Right renal pelvis (tissue), 4 donors: Measurements from ENCODE around the gene DRD2. TPM values are rescaled to one million over a fixed set of nuclear protein-coding genes. Genes with fewer than 3 reads are reported as not detected.

Experiments
- DNase-seq, 4 donors: peaks; one replicate each; pipeline ENCODE4 v3.0.0-alpha.2; 2013; ENCODE audit warnings: low read depth in 4 of 4, low spot score in 3 of 4, missing footprints in 1 of 4
- polyA plus RNA-seq, 4 donors: library from polyadenylated mRNA; unstranded; fragments of 120-200 nt; gene quantifications; one replicate each; pipeline ENCODE4 v1.2.1, GENCODE V29; 2013; ENCODE audit not compliant: insufficient read length in 4 of 4

Gene DRD2
- polyA plus RNA-seq, 4 donors, result 0.21 to 0.60 (median 0.33) TPM

DNA sequence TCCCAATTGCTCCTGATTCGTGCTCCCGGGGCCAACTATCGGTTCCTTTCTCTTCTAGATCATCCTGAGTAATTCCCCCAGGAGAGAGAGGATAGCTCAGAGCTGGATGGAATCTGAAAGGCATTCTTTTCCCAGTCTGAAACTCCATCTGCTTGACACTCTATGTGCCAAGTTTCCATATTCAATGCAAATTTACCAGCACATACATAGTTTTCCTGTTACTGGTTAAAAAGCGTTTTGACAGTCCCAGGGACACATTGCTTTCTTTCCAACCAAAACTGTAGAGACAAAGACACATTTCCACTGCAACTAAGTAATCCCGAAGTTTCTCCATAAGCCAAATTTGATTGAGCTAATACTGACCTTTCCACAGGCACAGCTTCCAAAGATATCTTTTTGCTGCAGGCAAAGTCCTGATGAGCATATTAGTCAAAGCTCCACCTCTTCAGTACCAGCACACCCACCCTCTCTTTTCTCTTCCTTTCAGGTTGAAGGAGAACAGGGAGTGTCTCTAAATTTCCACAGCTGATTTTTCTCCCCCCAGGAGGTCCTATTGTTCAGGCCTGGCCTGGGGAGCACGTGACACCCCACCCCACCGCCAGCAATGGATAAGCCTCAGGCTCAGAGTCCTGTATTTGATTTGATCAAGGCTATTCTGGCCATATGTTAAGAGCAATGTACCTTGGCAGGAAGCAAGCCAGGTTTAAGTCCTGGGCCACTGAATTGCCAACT, 97.4 kb downstream of the DRD2 start:
- DNase-seq, result no peak

DNA sequence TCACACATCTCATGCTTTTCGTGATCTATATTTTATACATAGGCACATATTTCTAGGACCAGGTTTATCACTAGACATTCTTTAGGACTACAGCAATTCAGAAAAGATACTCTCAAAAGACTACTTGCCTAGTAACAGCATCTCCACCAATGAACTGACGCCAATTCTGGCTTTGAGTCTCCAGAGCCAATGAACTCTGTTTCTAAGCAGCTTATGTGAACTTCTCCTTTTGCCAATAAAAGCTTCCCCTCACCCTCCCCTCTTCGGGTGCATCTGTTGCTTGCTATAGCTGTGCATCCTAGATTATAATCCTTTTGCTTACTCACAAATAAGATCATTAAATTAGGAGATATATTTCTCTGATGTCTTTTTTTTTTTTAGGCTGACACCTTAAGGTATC, 99.0 kb downstream of the DRD2 start:
- DNase-seq, result no peak

DNA sequence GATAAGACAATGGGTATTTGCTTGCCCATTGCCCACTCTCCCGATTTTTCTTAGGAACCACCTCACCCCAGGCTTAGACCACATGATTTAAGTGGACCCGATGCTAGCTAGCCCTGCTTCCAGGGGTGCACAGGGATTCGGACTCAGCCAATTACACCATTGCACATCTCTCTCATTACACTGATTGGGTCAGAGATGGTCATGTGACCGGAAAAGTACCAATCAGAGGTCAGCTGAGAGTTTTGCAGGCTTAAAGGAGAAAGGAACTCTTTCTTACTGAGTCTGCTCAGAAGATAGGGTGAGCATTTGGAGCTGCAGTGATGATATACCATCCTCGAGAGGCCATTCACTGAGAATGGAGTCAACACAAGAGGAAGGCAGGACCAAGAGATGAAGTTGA, 99.8 kb downstream of the DRD2 start:
- DNase-seq, result no peak

DNA sequence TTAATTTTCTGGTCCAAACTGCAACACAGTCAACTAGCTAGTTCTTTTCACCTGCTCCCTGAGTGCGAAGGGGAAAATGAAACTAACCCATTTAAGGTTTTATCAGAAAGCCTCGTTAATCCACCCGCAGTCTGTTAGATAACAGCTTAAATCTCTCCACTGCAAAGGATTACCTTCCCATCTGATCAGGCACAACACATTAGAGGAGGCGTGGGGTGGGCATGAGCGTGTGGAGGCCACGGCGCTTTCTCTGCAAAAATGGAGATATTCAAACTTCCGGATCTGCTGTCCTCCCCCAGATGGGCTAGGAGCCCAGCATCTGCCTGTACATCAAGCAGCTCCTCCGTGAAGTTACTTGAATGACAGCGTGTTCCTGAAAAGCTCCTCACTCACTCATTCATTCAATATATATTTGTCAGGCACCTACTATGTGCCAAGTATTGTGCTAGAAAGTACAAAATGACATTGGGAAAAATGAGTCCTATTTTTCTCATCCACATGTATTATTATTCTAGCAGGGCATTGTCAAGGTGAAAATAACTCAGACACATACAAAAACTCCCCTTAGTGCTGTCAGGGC, 101.1 kb downstream of the DRD2 start:
- DNase-seq, result no peak

DNA sequence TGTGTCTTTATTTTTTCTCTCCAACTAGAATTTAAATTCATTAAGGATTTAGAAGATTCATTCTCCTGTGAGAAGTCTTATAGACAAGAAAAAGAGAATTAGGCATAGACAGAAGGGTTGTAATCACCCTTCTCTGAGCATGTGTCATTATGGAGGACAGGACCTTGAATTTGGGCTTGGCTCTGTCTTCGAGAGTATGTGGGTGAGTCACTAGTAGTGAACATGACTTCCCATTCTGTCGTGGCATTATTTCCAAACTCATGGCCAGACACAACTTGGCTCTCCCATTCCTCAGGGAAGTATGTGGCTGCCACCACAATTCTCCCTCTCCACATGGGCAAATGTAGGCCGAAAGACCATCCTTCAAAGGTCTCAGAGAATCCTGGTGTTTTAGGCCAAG, 101.9 kb downstream of the DRD2 start:
- DNase-seq, result no peak

DNA sequence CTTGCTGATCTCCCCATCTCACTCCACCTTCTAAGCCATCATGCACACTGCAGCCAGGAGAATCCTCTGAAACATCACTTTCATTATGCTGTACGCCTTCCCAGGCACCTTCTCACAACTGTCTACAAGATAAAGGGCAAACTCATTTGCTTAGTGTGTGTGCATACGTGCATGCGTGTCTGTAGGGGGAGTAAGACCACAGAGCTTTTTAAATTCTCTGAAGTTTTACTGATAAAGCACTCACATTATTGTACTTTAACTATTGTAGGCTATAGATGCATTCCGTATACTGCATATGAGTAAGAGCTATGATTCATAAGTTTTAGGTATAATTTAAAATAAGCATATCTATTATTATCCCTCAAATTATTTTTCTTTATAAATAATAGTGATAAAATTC, 102.9 kb downstream of the DRD2 start:
- DNase-seq, result no peak

DNA sequence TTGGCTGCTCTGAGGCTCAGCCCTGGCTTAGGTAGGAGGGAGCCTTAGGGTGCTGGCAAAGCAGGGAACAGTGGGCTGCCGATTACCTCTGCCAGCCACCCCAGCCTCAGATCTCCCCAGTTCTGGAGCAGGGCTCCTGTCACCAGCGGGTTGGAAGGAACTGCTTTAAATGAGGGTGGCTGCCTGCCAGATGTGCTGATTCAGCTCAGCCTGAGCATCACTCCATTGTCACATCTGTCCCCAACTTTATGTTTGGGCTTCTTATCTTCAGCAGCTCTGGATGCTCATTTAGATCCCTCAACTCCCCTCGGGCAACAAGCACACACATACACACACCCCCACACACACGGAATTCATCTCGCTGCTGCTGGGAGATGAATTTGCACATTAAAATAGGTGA, 104.6 kb downstream of the DRD2 start:
- no peak for DNase-seq

DNA sequence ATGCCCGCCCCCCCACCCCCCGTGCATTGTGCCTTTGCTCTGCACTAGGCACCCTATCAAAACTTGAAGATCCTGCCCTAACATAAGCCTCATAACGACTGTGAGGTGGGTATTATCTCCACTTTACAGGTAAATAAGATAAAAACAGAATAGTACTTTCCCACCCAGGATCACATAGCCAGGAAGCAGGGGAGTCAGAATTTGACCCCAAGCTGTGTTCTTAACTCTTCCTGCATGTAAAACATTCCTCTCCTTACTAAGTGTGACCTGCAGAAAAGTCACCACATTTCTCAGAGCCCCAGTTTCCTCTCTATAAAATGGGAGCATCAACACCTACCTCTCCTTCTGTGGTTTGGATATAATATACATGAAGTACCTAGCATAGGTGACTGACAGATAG, 105.8 kb downstream of the DRD2 start:
- no peak for DNase-seq

DNA sequence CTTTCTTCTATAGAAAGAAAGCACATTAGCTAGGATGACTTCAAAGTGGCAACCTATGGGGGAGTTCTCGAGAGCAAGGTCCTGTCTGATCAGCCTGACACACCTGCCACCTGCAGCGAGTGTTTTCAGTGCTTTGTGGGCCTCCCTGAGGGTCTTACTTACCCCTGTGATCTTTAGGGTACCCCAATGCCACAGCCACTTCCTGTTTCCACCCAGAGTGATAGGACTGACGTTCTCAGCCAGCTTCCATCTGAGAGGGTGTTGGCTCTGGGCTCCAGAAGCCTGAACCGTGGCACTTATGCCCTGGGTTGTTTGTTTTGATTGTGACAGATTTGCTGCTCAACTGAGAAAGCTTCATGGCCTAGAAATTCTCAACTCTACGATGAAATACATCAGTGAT, 109.3 kb downstream of the DRD2 start:
- DNase-seq, result no peak

DNA sequence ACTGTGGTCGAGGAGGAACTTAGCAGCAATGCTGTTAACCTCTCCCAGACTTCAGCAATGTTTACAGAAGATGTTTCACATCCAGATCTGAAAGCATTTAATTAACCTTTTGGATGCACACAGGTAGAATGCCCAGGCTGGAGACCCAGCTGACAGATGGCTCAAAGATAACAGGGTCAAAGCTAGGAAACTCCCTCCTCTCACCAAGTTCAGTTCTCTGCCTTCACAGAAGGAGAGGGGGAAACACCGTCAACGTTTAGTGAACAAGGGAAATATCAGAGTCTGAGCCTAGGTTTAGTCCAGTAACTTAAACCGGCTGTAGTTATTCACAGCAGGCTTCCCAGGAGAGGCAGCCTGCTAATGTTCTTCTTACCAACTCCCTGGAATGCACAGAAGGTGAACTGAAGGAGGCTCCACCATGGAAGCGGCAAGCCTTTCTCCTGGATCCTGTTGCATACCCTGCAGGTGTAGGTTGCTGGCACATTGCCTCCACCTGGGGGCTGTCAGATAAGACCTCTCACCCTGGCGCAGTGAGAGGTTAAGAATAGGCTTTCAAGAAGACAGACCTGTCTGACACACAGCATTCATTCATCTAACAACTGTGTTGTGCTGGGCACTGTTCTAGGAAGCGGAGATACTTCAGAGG, 111.1 kb downstream of the DRD2 start:
- no peak for DNase-seq

DNA sequence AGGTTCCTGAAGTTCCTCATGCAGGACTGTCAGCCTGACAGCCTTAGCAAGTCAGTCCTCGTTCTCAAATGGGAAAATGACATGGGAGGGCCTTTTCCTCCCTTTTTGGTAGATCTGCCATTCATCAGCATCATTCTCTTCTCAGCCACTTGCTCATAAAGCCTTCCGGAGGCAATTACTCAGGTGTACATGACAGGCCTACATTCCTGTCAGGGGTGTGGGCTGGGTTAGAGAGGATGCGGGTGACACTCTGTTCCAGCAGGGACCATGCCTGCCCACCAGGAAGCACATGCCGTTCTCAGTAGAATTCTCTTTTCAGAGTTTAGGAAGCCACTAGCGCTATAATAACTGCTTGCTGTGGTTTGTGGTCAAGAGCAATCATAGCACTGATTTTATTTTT, 111.8 kb downstream of the DRD2 start:
- no peak for DNase-seq

Other genes with a start within 250 kb of the DRD2 start
- 10 to 100 TPM; 35.2 to 46.3 (median 42.5) TPM for gene TTC12, start 160.8 kb downstream of the DRD2 start, polyA plus RNA-seq
- gene ANKK1, start 87.6 kb downstream of the DRD2 start, polyA plus RNA-seq, result under 1 TPM; 0.18 to 0.73 (median 0.35) TPM
- gene TMPRSS5, start 230.9 kb upstream of the DRD2 start, polyA plus RNA-seq, result under 1 TPM; 0.39 to 0.98 (median 0.78) TPM